Thymus (tissue), 11 donors: ENCODE results near the gene DNAJB6. TPM values are rescaled to one million over a fixed set of nuclear protein-coding genes. Genes with fewer than 3 reads are reported as not detected.

Source experiments
- DNase-seq, 9 donors: peaks; one replicate each; pipeline ENCODE4 v3.0.0-alpha.2; 2013; ENCODE audit warnings: low spot score in 9 of 9, low read depth in 6 of 9, missing footprints in 1 of 9
- H3K27ac ChIP-seq, 2 donors: one replicate each; pipeline ENCODE4 v1.5.1; 2013; ENCODE audit warnings: control low read depth in 1 of 2, low read depth in 1 of 2, low read length in 1 of 2, mild to moderate bottlenecking in 1 of 2, moderate library complexity in 1 of 2
- H3K27me3 ChIP-seq, 2 donors: one replicate each; pipeline ENCODE4 v1.5.1; 2013; ENCODE audit warnings: low read length in 1 of 2; ENCODE audit not compliant: control insufficient read depth in 2 of 2, insufficient read depth in 1 of 2
- H3K36me3 ChIP-seq, 2 donors: one replicate each; pipeline ENCODE4 v1.5.1; 2013; ENCODE audit warnings: low read length in 1 of 2, mild to moderate bottlenecking in 1 of 2, moderate library complexity in 1 of 2; ENCODE audit not compliant: control insufficient read depth in 2 of 2, insufficient read depth in 2 of 2
- H3K4me1 ChIP-seq, 2 donors: one replicate each; pipeline ENCODE4 v1.5.1; 2013; ENCODE audit warnings: low read length in 2 of 2; ENCODE audit not compliant: control insufficient read depth in 2 of 2, insufficient read depth in 2 of 2
- H3K4me3 ChIP-seq, 2 donors: one replicate each; pipeline ENCODE4 v1.5.1; 2013; ENCODE audit warnings: low read length in 2 of 2, control low read depth in 1 of 2, mild to moderate bottlenecking in 1 of 2
- H3K9me3 ChIP-seq, 2 donors: one replicate each; pipeline ENCODE4 v1.5.1; 2013; ENCODE audit warnings: low read length in 1 of 2, mild to moderate bottlenecking in 1 of 2; ENCODE audit not compliant: control insufficient read depth in 2 of 2, insufficient read depth in 1 of 2
- WGBS: extraction: QIAGEN DNeasy Blood & Tissue Kit; methylation state at CpG from one replicate; pipeline ENCODE4 v1.1.7; 2013; 5-methylcytosine and 5-hydroxymethylcytosine counted together
- polyA plus RNA-seq: library from polyadenylated mRNA; stranded (reverse); fragments of 200-250 nt; gene quantifications from one replicate; pipeline ENCODE4 v1.2.3, GENCODE V29; 2013
- total RNA-seq: library from RNA; stranded (reverse); fragments of 120-200 nt; gene quantifications from one replicate; pipeline ENCODE4 v1.2.4, GENCODE V29; 2013
- donor health status: healthy.

DNAJB6 gene
- total and polyA plus RNA-seq, 2 donors: 78.6 to 166 TPM

- Histone ChIP-seq H3K9me3 (peaks cover 0 to 5% of the 10 kb centered on the region in 2 donors), H3K36me3 (peaks cover 30 to 64% of the 10 kb centered on the region in 2 donors), H3K27me3 (no peaks in the 10 kb centered on the region), H3K27ac (no peak overlapping the region), H3K4me1 (peaks cover 15 to 32% of the 10 kb centered on the region in 2 donors), H3K4me3 (no peak overlapping the region)
- no peak for DNase-seq
- WGBS: 92% methylated on average over 29 of the region's 29 CpGs
These were observed 71.7 kb downstream of the DNAJB6 start for GRCh38 chr7:157408258-157409101.

- Histone ChIP-seq H3K9me3 (peaks cover 0 to 5% of the 10 kb centered on the region in 2 donors), H3K4me3 (no peak overlapping the region), H3K4me1 (peaks cover 10 to 24% of the 10 kb centered on the region in 2 donors), H3K27ac (no peak overlapping the region), H3K27me3 (no peaks in the 10 kb centered on the region), H3K36me3 (peaks cover 32 to 69% of the 10 kb centered on the region in 2 donors)
- 98% methylated on average over 28 of the region's 28 CpGs for whole genome bisulfite sequencing
- DNase-seq: no peak
These were observed 72.4 kb downstream of the DNAJB6 start for GRCh38 chr7:157409149-157409752.

GRCh38 chr7:157409753-157410727 lies 73.2 kb downstream of the DNAJB6 start:
- Histone ChIP-seq H3K27me3 (no peaks in the 10 kb centered on the region), H3K4me3 (no peak overlapping the region), H3K27ac (no peak overlapping the region), H3K36me3 (peaks cover 34 to 70% of the 10 kb centered on the region in 2 donors), H3K4me1 (peaks cover 5 to 18% of the 10 kb centered on the region in 2 donors), H3K9me3 (peaks cover 0 to 5% of the 10 kb centered on the region in 2 donors)
- WGBS: 98% methylated on average over 78 of the region's 78 CpGs
- no peak for DNase-seq

- H3K4me3 ChIP-seq: no peak overlapping the region
- peaks cover 0 to 8% of the 10 kb centered on the region in 2 donors for H3K4me1 ChIP-seq
- DNase-seq: no peak
- WGBS: 97% methylated on average over 33 of the region's 33 CpGs
- H3K27me3 ChIP-seq: no peaks in the 10 kb centered on the region
- peaks cover 0 to 5% of the 10 kb centered on the region in 2 donors for H3K9me3 ChIP-seq
- peaks cover 34 to 74% of the 10 kb centered on the region in 2 donors for H3K36me3 ChIP-seq
- no peak overlapping the region for H3K27ac ChIP-seq
These were observed 74.2 kb downstream of the DNAJB6 start for GRCh38 chr7:157410831-157411556.

GRCh38 chr7:157411580-157411979 lies 74.8 kb downstream of the DNAJB6 start:
- Histone ChIP-seq H3K36me3 (peaks cover 34 to 76% of the 10 kb centered on the region in 2 donors), H3K27me3 (no peaks in the 10 kb centered on the region)

GRCh38 chr7:157412021-157412443 lies 75.2 kb downstream of the DNAJB6 start:
- Histone ChIP-seq H3K27ac (no peak overlapping the region), H3K9me3 (peaks cover 0 to 2% of the 10 kb centered on the region in 2 donors), H3K27me3 (no peaks in the 10 kb centered on the region), H3K4me1 (no peaks in the 10 kb centered on the region), H3K4me3 (no peak overlapping the region), H3K36me3 (peaks cover 35 to 75% of the 10 kb centered on the region in 2 donors)
- WGBS: 95% methylated on average over 11 of the region's 11 CpGs
- DNase-seq: no peak

More at GRCh38 chr7:157411580-157411979, 74.8 kb downstream of the DNAJB6 start:
- WGBS: 92% methylated on average over 19 of the region's 19 CpGs
- peaks cover 0 to 5% of the 10 kb centered on the region in 2 donors for H3K9me3 ChIP-seq
- peaks cover 0 to 2% of the 10 kb centered on the region in 2 donors for H3K4me1 ChIP-seq
- no peak overlapping the region for H3K4me3 ChIP-seq
- no peak for DNase-seq
- no peak overlapping the region for H3K27ac ChIP-seq

GRCh38 chr7:157412491-157413180 lies 75.8 kb downstream of the DNAJB6 start:
- no peak overlapping the region for H3K4me3 ChIP-seq
- H3K9me3 ChIP-seq: no peaks in the 10 kb centered on the region
- no peaks in the 10 kb centered on the region for H3K4me1 ChIP-seq
- peaks cover 39 to 74% of the 10 kb centered on the region in 2 donors for H3K36me3 ChIP-seq
- no peak overlapping the region for H3K27ac ChIP-seq
- WGBS: 96% methylated on average over 26 of the region's 26 CpGs
- no peak for DNase-seq
- no peaks in the 10 kb centered on the region for H3K27me3 ChIP-seq
